GM12874 (cell line): Measurements from ENCODE around the gene SSBP4.

Experiments
- CTCF ChIP-seq: IDR thresholded peaks from 2 replicates; pipeline ENCODE4 v1.5.1; 2011; ENCODE audit warnings: low read depth, mild to moderate bottlenecking, control low read depth, low read length, moderate library complexity; ENCODE audit not compliant: insufficient read depth

The SSBP4 gene

GRCh38 chr19:18385359-18385674 lies 33.9 kb upstream of the SSBP4 start:
- TF ChIP-seq CTCF: no peak

GRCh38 chr19:18385675-18386542 lies 33.3 kb upstream of the SSBP4 start, which contains the start of gene GDF15:
GDF15 (plus strand) TSS chr19:18386158; CDS start chr19:18386190, 32 bp downstream.
- peak; percentile 94 for TF ChIP-seq CTCF

GRCh38 chr19:18386543-18387271 lies 32.5 kb upstream of the SSBP4 start:
- no peak for TF ChIP-seq CTCF

GRCh38 chr19:18388100-18388959 lies 30.9 kb upstream of the SSBP4 start:
- TF ChIP-seq CTCF: peak; percentile 100

GRCh38 chr19:18388960-18389725 lies 30.1 kb upstream of the SSBP4 start:
- TF ChIP-seq CTCF: no peak

- TF ChIP-seq CTCF: no peak
These were observed 29.5 kb upstream of the SSBP4 start for GRCh38 chr19:18389726-18390064.
